Ishikawa (cell line): ENCODE data around the gene NHS.
A peak's percentile ranks its signal among the peaks of the same experiment; 100 is the strongest.

ENCODE experiments used
- CEBPB ChIP-seq: IDR thresholded peaks from 2 replicates; pipeline ENCODE4 v1.6.1; 2012
- CREB1 ChIP-seq: IDR thresholded peaks from 2 replicates; pipeline ENCODE4 v1.6.1; 2012; ENCODE audit warnings: low read depth
- EGR1 ChIP-seq: IDR thresholded peaks from 2 replicates; pipeline ENCODE4 v1.6.1; 2012
- EP300 ChIP-seq: IDR thresholded peaks from 2 replicates; pipeline ENCODE4 v1.6.1; 2012; ENCODE audit warnings: borderline replicate concordance
- FOXM1 ChIP-seq: IDR thresholded peaks from 2 replicates; pipeline ENCODE4 v1.6.1; 2012; ENCODE audit warnings: low read depth, borderline replicate concordance
- NFIC ChIP-seq: IDR thresholded peaks from 2 replicates; pipeline ENCODE4 v1.6.1; 2012
- RAD21 ChIP-seq: IDR thresholded peaks from 2 replicates; pipeline ENCODE4 v1.6.1; 2012; ENCODE audit warnings: low read depth
- REST ChIP-seq: IDR thresholded peaks from 2 replicates; pipeline ENCODE4 v1.6.1; 2012; ENCODE audit warnings: low read depth, mild to moderate bottlenecking
- TAF1 ChIP-seq: IDR thresholded peaks from 2 replicates; pipeline ENCODE4 v1.6.1; 2012; ENCODE audit warnings: low read depth, mild to moderate bottlenecking
- TCF12 ChIP-seq: IDR thresholded peaks from 2 replicates; pipeline ENCODE4 v1.6.1; 2012; ENCODE audit warnings: low read depth
- TEAD4 ChIP-seq: IDR thresholded peaks from 2 replicates; pipeline ENCODE4 v1.6.1; 2012
- YY1 ChIP-seq: IDR thresholded peaks from 2 replicates; pipeline ENCODE4 v1.6.1; 2012; ENCODE audit warnings: low read depth
- ZBTB7A ChIP-seq: IDR thresholded peaks from 2 replicates; pipeline ENCODE4 v1.6.1; 2012; ENCODE audit warnings: low read depth
- TF ChIP-seq, protein P1 (sequence below): IDR thresholded peaks from 2 replicates; pipeline ENCODE4 v1.6.1; 2012
- TF ChIP-seq, protein P2 (sequence below): IDR thresholded peaks from 2 replicates; pipeline ENCODE4 v1.6.1; 2012

Gene NHS

DNA sequence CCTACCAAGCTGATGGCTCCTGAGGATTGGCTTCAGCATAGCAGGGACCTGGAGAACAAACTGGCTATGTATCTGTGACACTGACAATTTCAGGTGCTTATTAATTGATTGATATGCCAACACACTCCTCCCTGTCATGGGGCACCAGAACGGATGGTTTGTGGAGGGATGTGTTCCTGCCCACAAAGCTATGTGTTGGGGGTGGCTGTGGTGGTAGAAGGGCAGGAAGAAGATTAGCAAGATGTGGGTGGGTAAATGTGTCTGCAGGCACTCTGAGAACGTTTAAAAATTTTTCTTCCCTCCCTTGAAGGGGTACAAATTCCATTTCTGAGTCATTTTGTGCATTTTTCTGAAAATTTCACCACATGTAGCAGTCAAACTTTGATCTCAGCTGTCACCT, 307.3 kb downstream of the NHS start:
- TF ChIP-seq ZBTB7A: no peak
- no peak for TF ChIP-seq RAD21
- TF ChIP-seq CEBPB: no peak
- no peak for TF ChIP-seq REST
- TF ChIP-seq TEAD4: no peak
- TF ChIP-seq, protein P1, sequence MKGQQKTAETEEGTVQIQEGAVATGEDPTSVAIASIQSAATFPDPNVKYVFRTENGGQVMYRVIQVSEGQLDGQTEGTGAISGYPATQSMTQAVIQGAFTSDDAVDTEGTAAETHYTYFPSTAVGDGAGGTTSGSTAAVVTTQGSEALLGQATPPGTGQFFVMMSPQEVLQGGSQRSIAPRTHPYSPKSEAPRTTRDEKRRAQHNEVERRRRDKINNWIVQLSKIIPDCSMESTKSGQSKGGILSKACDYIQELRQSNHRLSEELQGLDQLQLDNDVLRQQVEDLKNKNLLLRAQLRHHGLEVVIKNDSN: no peak
- no peak for TF ChIP-seq EP300
- no peak for TF ChIP-seq NFIC
- TF ChIP-seq, protein P2, sequence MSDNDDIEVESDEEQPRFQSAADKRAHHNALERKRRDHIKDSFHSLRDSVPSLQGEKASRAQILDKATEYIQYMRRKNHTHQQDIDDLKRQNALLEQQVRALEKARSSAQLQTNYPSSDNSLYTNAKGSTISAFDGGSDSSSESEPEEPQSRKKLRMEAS: no peak
- TF ChIP-seq FOXM1: no peak
- no peak for TF ChIP-seq TCF12

DNA sequence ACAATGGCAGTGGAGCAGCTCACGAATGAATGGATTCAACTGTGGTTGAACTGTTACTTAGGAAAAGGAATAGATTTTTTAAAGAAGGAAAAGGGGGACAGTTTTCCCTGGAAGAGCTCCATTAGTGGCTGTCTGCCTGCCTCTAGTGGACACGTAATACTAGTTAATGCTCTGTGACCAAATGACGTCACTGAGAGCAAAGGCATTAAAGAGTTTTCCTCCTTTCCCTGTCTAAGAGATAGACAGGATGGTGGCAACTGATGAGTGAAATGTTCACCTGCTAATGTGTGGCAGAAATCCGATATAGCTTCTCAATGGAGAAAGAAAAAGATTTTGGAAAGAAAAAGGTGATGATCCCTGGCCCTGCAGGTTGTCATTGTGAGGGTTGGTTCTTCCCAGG, 310.0 kb downstream of the NHS start:
- TF ChIP-seq NFIC: no peak
- no peak for TF ChIP-seq FOXM1
- no peak for TF ChIP-seq TCF12
- no peak for TF ChIP-seq TAF1

GRCh38 chrX:17687648-17688047, 312.6 kb downstream of the NHS start:
- TF ChIP-seq, protein P1: no peak
- no peak for TF ChIP-seq RAD21

DNA sequence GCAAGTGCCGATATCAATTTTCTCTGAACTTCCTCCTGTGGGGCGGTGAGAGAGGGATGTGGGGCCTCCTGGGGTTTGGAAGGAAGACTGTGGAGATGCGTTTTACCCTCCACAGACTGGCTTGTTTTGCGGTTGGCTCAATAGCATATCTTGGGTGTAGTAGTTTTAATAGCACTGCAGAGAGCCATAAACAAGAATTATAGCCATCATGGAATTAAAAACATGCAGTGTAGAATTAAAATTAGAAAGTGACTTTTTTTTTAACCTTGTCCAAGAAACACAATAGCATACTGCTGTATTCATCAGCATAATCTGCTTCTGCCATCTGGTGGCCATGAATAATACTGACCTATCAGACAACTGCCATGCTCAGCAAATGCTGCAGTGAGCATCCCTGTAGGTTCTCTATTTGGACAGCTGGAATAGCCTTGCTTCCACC, 315.0 kb downstream of the NHS start:
- TF ChIP-seq EGR1 (no peak), RAD21 (peak; percentile 80)

- TF ChIP-seq EP300 (no peak), ZBTB7A (no peak), CEBPB (no peak), TAF1 (no peak), NFIC (no peak), EGR1 (no peak), TEAD4 (no peak), CREB1 (no peak), YY1 (no peak), REST (no peak), RAD21 (no peak), TCF12 (no peak), FOXM1 (no peak)
- TF ChIP-seq, protein P1: no peak
- TF ChIP-seq, protein P2: no peak
These were observed 317.8 kb downstream of the NHS start for GRCh38 chrX:17692709-17693346.

DNA sequence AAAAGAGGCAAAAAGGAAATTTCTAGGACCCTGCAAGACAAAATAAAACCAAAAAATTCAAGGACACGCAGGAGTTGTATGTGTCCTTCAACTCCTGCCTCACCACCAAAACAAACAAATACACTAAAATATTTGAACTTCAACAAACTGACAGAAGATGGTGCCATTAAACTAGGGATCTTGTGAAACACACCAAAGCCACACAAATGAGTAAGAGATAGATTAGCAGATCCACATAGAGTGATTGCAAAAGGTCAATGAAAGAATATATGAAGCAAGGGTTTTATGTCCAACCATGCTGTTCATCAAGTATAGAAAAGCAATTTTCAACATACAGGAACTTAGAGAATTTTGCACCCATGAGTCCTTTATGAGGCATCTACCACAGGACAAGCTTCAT, 322.2 kb downstream of the NHS start:
- TF ChIP-seq YY1 (no peak), ZBTB7A (no peak), CREB1 (no peak), NFIC (no peak), TAF1 (no peak), CEBPB (no peak), TCF12 (no peak), RAD21 (no peak), FOXM1 (no peak), EGR1 (no peak), REST (no peak), TEAD4 (no peak), EP300 (no peak)
- TF ChIP-seq, protein P1: no peak
- TF ChIP-seq, protein P2: no peak
